SHP77 (cell line): ENCODE measurements around the gene CNOT4.

Experiments
- DNase-seq, 2 experiments: peaks; one replicate each; lab custom pipeline; 2025; lab: John Stamatoyannopoulos, UW

The CNOT4 gene

GRCh38 chr7:135397689-135398088, 112.2 kb downstream of the CNOT4 start:
- DNase-seq: no peak

GRCh38 chr7:135392701-135393100, 117.2 kb downstream of the CNOT4 start:
- DNase-seq: no peak

- no peak for DNase-seq
Observed at GRCh38 chr7:135391514-135391913, 118.4 kb downstream of the CNOT4 start.

- DNase-seq: no peak
Observed at GRCh38 chr7:135390829-135391228, 119.1 kb downstream of the CNOT4 start.

- no peak for DNase-seq
Observed at GRCh38 chr7:135389971-135390370, 119.9 kb downstream of the CNOT4 start.

- DNase-seq: no peak
Observed at GRCh38 chr7:135388616-135389015, 121.3 kb downstream of the CNOT4 start.

GRCh38 chr7:135386776-135387175, 123.1 kb downstream of the CNOT4 start:
- no peak for DNase-seq

GRCh38 chr7:135386181-135386580, 123.7 kb downstream of the CNOT4 start:
- DNase-seq: no peak

GRCh38 chr7:135385209-135385608, 124.7 kb downstream of the CNOT4 start:
- no peak for DNase-seq

GRCh38 chr7:135383525-135384175, 126.3 kb downstream of the CNOT4 start:
- no peak for DNase-seq

GRCh38 chr7:135382173-135382572, 127.7 kb downstream of the CNOT4 start:
- no peak for DNase-seq

GRCh38 chr7:135381369-135381768, 128.5 kb downstream of the CNOT4 start:
- DNase-seq: no peak

GRCh38 chr7:135380351-135380750, 129.6 kb downstream of the CNOT4 start:
- no peak for DNase-seq

- DNase-seq: no peak
Observed at GRCh38 chr7:135377171-135377570, 132.7 kb downstream of the CNOT4 start.

- no peak for DNase-seq
Observed at GRCh38 chr7:135375908-135376699, 133.8 kb downstream of the CNOT4 start.

- no peak for DNase-seq
Observed at GRCh38 chr7:135374736-135375135, 135.2 kb downstream of the CNOT4 start.

- DNase-seq: no peak
Observed at GRCh38 chr7:135372222-135372621, 137.7 kb downstream of the CNOT4 start.

- DNase-seq: no peak
Observed at GRCh38 chr7:135370656-135371055, 139.2 kb downstream of the CNOT4 start.

GRCh38 chr7:135369405-135369804, 140.5 kb downstream of the CNOT4 start:
- no peak for DNase-seq

- no peak for DNase-seq
Observed at GRCh38 chr7:135368416-135369186, 141.3 kb downstream of the CNOT4 start.

- DNase-seq: no peak
Observed at GRCh38 chr7:135366843-135367508, 142.9 kb downstream of the CNOT4 start.

GRCh38 chr7:135365721-135366120, 144.2 kb downstream of the CNOT4 start:
- DNase-seq: no peak
